HG03159 (cell line): Measurements from ENCODE around the gene ERI3.

Experiments
- ATAC-seq: cut with Tn5 transposase; IDR thresholded peaks from one replicate; pipeline ENCODE4 v1.9.1; 2021; ENCODE audit warnings: mild to moderate bottlenecking, moderate library complexity; ENCODE audit not compliant: unreplicated experiment

Gene ERI3

DNA sequence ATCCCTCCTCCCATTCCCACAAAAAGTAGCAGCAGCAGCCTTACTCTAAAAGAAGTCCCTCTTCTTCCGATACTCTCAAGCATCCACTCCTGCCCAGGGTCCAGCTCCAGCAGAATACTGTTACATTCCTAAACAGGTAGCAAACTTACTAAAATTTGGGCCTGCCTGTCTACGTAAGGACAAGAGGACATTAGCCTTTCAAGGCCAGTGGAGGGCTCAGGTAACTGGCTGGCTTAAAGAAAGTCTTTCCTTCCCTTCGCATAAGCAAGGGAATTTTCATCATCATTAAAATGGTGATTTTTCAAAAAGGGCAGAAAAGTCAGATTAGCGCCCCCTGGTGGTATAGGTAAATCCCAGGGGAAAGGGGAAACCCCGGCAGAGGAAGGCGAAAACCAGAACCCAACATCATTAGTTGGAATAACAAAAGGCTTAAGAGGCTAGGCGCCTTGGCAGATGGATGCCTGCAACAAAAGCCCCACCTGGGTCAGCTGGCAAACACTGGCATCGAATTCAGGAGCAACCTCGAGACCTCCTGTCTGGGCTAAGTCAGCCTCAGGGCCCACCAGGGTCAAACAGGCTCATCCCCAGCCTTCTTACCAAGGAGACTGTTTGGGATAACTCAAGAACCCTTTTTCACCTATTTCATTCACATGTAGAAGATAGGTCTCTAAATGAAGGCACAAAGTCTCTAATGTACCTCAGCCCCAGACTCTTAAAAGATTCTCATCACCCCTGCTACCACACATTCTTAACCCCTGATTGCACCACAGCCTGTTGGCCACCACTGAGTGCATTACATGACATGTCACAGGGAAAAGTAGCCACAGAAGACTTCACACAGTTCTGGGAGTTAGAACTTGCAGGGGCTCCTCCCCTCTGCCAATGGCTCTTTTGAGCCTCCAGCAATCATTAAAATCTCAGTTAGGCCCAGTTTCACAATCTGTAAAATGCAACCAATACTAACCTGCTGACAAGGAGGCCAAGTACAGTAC, 36.7 kb downstream of the ERI3 start:
- no peak for ATAC-seq

DNA sequence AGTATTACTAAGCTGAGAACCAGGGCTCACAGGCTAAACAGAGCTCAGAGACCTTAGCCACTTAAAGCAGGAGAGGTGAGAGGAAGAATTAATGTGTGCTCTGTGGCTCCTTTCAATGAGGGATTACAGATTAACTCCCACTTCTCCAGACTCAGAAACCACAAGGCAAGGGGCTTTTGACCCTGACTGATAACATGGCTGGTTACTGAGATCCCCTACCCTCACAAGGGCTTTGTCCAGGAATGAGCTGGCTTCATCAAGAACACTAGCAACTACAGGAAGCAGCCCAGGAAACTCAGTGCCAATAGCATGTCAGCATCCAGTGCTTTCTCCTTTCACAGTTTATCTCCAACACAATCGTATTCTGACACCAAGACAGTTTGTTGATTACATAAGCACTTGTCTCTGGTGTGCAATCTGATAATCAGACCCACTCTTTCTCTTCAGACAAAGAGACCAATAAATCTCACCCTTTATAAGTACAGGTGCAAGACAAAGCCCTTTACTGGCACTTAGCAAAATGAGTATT, 38.8 kb downstream of the ERI3 start:
- ATAC-seq = no peak

DNA sequence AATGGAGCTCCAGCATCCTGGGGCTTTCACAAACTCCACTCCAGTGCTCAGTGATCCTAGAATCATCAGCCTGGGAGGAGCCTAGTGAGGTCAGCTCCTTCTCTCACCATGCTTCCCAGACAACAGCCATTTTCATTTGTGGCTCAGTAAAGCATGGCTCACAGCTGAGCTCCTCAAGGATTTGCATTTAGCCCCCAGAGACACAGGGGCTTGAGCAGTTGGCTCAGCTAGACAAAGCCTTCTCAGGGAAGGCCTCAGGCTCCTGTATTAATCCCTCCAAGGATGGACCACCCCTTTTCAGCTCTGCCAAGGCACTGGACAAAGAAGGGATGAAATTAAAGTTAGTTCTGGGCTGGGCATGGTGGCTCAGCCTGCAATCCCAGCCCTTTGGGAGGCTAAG, 39.5 kb downstream of the ERI3 start:
- ATAC-seq = no peak

- no peak for ATAC-seq
These were observed 40.6 kb downstream of the ERI3 start for GRCh38 chr1:44314452-44314851.

DNA sequence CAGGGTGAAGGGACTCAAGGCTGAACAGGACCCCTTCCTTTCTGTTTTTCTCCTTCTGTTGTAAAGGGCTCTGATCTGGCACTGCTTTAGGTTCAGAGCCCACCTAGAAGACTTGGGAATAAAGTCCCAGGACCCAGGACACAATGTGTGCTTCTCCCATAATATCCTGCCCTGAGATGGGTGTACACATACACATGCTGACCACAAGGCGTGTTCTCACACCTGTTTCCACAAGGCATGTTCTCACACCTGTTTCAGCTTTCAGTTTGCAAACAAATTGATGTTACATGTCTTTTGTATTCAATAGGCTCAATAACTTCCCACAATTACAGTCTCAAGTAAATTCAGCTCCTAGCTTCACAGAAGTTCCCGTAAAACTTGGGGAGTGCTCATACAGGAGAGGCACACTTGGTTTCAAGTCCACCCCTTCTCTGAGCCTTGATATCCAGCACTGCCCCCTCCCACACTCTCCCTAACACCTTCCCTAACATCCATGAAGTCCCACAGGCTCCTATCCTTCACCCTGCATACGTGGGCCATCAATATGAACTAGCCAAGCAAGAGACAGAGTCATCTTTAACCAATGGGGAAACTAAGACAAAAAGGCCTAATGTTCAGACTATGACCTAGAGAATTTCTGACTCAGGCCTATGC, 41.7 kb downstream of the ERI3 start:
- ATAC-seq = no peak

GRCh38 chr1:44312399-44313196, 42.5 kb downstream of the ERI3 start:
- no peak for ATAC-seq

DNA sequence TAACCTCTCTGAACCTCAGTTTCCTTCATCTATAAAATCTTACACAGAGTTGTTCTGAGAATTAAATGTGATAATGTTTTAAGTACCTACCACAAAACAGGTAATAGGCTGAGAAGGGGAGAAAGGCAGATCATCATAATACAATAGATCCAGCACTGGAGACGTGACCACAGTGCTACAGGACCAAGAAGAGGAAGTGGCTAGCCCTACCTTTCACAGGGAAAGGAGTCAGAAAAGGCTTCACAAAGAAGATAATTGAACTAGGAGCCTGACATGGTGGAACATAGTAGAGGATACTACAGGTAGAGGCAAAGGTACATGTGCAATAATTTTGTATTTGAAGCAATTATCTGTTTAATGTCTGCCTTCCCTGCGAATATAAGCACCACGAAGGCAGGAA, 45.1 kb downstream of the ERI3 start:
- no peak for ATAC-seq

- ATAC-seq = no peak
These were observed 49.1 kb downstream of the ERI3 start for GRCh38 chr1:44305962-44306422.

- ATAC-seq = no peak
These were observed 51.5 kb downstream of the ERI3 start for GRCh38 chr1:44303532-44303931.

DNA sequence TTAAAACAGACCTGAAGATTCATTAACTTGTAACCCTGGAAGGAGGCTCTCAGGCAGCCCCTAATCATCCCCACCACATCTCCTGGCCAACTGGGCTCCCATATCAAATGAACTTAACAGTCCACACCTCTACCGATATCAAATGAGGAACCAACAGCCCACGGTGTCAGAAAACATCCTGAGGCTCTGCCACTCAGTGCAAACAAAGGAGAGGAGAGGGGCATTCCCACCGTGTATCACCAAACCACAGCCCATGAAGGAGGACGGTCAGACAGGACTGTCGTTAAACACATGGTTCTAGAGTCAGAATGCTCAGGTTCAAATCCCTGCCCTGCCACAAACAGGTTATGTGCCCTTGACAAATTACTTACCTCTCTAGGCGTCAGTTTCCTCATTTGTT, 52.5 kb downstream of the ERI3 start:
- no peak for ATAC-seq

DNA sequence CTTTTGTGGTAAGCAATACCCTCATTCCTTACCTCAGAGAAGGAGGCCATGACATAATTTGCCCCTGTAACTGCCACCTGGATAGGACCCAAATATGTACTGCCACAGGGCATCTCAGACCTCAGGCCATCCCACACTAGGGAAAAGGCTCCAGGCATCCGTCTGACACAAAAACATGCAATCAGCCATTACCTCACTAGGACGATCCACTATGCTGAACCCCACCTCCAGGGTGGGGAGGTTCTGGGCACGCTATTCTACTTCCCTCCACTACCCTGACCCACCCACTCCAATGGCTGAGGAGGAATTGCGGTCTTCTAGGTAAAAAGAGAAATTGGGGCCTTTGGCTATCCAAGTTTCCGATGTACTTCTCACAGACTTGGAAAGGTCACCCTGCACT, 53.6 kb downstream of the ERI3 start:
- no peak for ATAC-seq

- no peak for ATAC-seq
These were observed 54.2 kb downstream of the ERI3 start for GRCh38 chr1:44300852-44301251.

DNA sequence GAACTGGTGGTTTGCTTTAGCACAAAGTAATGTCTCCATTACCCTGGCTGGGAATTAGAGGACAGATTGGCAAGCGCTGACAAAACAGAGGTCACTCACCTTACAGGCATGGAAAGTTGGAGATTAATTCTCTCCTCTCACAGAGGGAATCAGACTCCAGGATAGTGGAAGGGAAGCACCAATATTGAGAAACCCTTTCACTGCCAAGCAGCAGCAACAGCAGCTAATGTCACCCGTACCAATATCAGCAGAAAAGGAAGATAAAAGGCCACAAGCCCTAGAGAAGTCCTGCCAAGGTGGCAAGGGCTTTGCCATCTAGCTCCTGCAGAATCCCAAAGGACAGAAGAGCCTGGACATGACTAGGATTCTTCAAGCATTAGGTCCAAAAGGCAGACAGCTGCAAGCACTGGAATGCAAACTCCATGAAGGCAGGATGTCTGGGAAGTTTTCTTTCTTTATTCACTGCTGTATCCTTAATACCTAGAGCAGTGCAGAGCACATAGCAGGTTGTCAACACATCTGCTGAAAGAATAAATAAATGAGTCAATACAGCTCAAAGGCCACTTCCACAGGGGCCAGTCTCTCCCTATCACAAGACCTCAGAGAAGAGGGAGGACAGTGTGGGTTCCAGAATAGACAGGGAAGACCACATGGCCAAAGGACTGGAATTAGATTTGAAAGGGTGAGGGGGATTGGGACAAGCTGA, 57.2 kb downstream of the ERI3 start:
- ATAC-seq = no peak

DNA sequence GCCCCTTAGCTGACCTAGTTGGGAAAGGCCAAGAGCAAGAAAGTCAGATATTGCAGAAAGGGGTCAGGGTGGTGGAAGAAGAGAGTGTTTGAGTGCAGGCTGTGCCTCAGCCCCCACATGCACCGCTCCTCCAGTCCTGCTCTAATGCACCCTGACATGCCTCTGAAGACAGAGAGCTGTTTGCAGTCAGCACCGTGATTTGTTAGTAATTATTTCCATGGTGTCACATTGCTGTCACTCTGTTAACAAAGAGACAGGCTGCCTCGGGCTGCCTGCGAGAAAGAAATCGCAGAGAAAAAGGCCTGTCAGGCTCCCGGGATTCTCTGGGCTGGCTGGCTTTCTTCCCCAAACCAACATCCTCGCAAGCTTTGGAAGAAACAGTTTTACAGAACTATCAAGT, 58.3 kb downstream of the ERI3 start:
- ATAC-seq = no peak

DNA sequence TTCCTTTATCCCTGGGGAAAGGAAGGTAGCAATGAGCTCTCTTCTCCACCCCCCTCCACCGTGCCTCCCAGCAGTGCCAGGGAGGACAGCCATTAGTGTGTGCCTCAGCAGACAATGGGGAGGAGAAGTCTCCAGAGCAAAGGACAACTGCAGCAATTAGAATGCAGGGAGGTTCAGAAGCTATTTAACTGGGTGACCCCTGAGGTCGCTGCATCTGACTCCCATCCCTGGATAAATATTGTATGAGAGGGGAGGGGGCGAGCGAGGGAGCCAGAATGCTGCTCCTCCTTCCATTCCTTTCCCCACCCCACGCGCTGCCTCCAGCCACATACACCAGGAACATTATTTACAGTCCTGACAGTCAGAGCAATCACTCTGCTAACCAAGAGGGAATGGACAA, 59.0 kb downstream of the ERI3 start:
- ATAC-seq = no peak

- no peak for ATAC-seq
These were observed 60.5 kb downstream of the ERI3 start for GRCh38 chr1:44294588-44295007.

DNA sequence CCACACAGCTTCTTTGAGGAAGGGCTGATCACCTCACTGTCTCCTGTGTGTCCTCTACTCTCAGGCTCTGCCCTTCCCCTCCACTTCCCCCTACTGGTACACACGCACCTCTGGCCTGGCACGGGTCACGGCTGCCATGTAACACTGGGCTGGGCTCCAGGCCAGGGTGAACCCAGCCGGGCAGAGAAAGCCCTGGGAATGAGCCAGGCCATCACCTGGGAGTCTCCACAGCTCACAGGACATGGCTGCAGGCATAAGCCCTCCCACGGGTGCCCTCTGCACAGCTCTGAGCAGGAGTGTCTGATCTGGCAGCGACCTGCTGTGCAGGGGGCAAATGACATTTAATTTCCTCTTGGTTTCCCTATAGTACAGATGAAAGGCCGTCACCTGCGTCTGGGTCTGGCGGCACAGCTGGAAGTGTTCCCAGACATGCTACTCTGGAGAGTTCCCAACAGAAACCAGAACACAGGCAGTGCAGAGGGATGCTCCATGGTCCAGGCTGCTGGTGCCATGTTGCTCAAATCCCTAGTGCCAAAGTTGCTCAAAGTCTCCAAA, 61.2 kb downstream of the ERI3 start:
- no peak for ATAC-seq

GRCh38 chr1:44292651-44293050, 62.4 kb downstream of the ERI3 start:
- ATAC-seq = no peak

GRCh38 chr1:44290250-44291094, 64.6 kb downstream of the ERI3 start:
- no peak for ATAC-seq
